Measurements from ENCODE around the gene FBRS.

GRCh38 chr16:30649725-30650368, 8.4 kb upstream of the FBRS start:
- TF ChIP-seq, protein P1, sequence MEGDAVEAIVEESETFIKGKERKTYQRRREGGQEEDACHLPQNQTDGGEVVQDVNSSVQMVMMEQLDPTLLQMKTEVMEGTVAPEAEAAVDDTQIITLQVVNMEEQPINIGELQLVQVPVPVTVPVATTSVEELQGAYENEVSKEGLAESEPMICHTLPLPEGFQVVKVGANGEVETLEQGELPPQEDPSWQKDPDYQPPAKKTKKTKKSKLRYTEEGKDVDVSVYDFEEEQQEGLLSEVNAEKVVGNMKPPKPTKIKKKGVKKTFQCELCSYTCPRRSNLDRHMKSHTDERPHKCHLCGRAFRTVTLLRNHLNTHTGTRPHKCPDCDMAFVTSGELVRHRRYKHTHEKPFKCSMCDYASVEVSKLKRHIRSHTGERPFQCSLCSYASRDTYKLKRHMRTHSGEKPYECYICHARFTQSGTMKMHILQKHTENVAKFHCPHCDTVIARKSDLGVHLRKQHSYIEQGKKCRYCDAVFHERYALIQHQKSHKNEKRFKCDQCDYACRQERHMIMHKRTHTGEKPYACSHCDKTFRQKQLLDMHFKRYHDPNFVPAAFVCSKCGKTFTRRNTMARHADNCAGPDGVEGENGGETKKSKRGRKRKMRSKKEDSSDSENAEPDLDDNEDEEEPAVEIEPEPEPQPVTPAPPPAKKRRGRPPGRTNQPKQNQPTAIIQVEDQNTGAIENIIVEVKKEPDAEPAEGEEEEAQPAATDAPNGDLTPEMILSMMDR (IDR thresholded peaks at IDR 0.05): no peak
- TF ChIP-seq EP300 (IDR thresholded peaks at IDR 0.05) (no peak), POLR2A (IDR thresholded peaks at IDR 0.05) (no peak)
